Vagina (tissue), 2 donors: Measurements from ENCODE around the gene FEZF1. TPM values are rescaled to one million over a fixed set of nuclear protein-coding genes. Genes with fewer than 3 reads are reported as not detected.

Source experiments
- DNase-seq, 2 donors: peaks; one replicate each; pipeline ENCODE4 v3.0.0-alpha.2; 2017; ENCODE audit errors: extremely low spot score in 2 of 2
- H3K27ac ChIP-seq: fragments of 200-600 bp; sonication (generic); one replicate; pipeline ENCODE4 v1.5.1; 2019
- H3K27me3 ChIP-seq: fragments of 200-600 bp; sonication (generic); one replicate; pipeline ENCODE4 v1.5.1; 2019
- H3K36me3 ChIP-seq, 2 donors: fragments of 200-600 bp; sonication (generic); one replicate each; pipeline ENCODE4 v1.5.1; 2017 to 2019
- H3K4me1 ChIP-seq: fragments of 200-600 bp; sonication (generic); one replicate; pipeline ENCODE4 v1.5.1; 2019
- H3K4me3 ChIP-seq, 2 donors: fragments of 200-600 bp; sonication (generic); 1 replicate in 1 of 2; 2 replicates in 1 of 2; pipeline ENCODE4 v1.5.1; 2016 to 2019
- H3K9me3 ChIP-seq: fragments of 200-600 bp; sonication (generic); one replicate; pipeline ENCODE4 v1.5.1; 2019
- CTCF ChIP-seq, 3 experiments: fragments of 450-650 bp in 2 of 3; fragments of 200-600 bp in 1 of 3; sonication (generic) in 1 of 3; IDR thresholded peaks; one replicate each; pipeline ENCODE4 v1.5.1; 2017 to 2019; ENCODE audit warnings: antibody characterized with exemption in 3 of 3, mild to moderate bottlenecking in 2 of 3, moderate library complexity in 2 of 3
- POLR2A ChIP-seq, 2 donors: fragments of 450-650 bp; IDR thresholded peaks; one replicate each; pipeline ENCODE4 v1.6.1; 2017; ENCODE audit warnings: antibody characterized with exemption in 2 of 2, mild to moderate bottlenecking in 2 of 2, moderate library complexity in 2 of 2
- POLR2AphosphoS5 ChIP-seq, 2 donors: sonication (generic); formaldehyde crosslinking; IDR thresholded peaks; one replicate each; pipeline ENCODE4 v1.9.0; 2017; ENCODE audit warnings: antibody characterized with exemption in 2 of 2, mild to moderate bottlenecking in 2 of 2, low read depth in 1 of 2; ENCODE audit not compliant: insufficient read depth in 1 of 2
- intact Hi-C: fragments of 100-400 bp; cut with DNase I; formaldehyde crosslinking; loops from one replicate; pipeline ENCODE4 v1.15.1; 2023
- total RNA-seq: library from RNA; depleted of rRNA; stranded (reverse); fragments of >200 nt; gene quantifications from one replicate; pipeline ENCODE4 v1.2.3, GENCODE V29; 2016

FEZF1 gene
- total RNA-seq, 1 donor from 2014 or later: not detected

GRCh38 chr7:122340427-122340826, 35.9 kb upstream of the FEZF1 start:
- intact Hi-C loops: no loop called here
- no peak for DNase-seq
- TF ChIP-seq POLR2AphosphoS5 (IDR thresholded peaks at IDR 0.05; ENCODE audit: insufficient read depth in 1 of 2, low read depth in 1 of 2): no peak
- TF ChIP-seq POLR2A (IDR thresholded peaks at IDR 0.05): no peak
- TF ChIP-seq CTCF (IDR thresholded peaks at IDR 0.05): no peak
- H3K4me1 ChIP-seq: no peaks in the 10 kb centered on the region
- H3K4me3 ChIP-seq: no peak overlapping the region
- no peak overlapping the region for H3K27ac ChIP-seq
- peaks cover 0 to 4% of the 10 kb centered on the region in 2 donors for H3K36me3 ChIP-seq
- no peaks in the 10 kb centered on the region for H3K9me3 ChIP-seq
- no peaks in the 10 kb centered on the region for H3K27me3 ChIP-seq

- H3K4me3 ChIP-seq: no peak overlapping the region
- no peak overlapping the region for H3K27ac ChIP-seq
- H3K36me3 ChIP-seq: no peaks in the 10 kb centered on the region
- H3K27me3 ChIP-seq: no peaks in the 10 kb centered on the region
- intact Hi-C loops: no loop called here
- H3K4me1 ChIP-seq: no peaks in the 10 kb centered on the region
- TF ChIP-seq CTCF (IDR thresholded peaks at IDR 0.05) (no peak), POLR2A (IDR thresholded peaks at IDR 0.05) (no peak), POLR2AphosphoS5 (IDR thresholded peaks at IDR 0.05; ENCODE audit: insufficient read depth in 1 of 2, low read depth in 1 of 2) (no peak)
- DNase-seq: no peak
- H3K9me3 ChIP-seq: no peaks in the 10 kb centered on the region
Observed at GRCh38 chr7:122339145-122339904, 34.8 kb upstream of the FEZF1 start.

- TF ChIP-seq POLR2A (IDR thresholded peaks at IDR 0.05): no peak
- TF ChIP-seq CTCF (IDR thresholded peaks at IDR 0.05): no peak
- H3K4me1 ChIP-seq: no peaks in the 10 kb centered on the region
- no peaks in the 10 kb centered on the region for H3K27me3 ChIP-seq
- H3K36me3 ChIP-seq: no peaks in the 10 kb centered on the region
- intact Hi-C loops: no loop called here
- no peak for DNase-seq
- H3K4me3 ChIP-seq: no peak overlapping the region
- H3K9me3 ChIP-seq: no peaks in the 10 kb centered on the region
- H3K27ac ChIP-seq: no peak overlapping the region
Observed at GRCh38 chr7:122337011-122337410, 32.5 kb upstream of the FEZF1 start.

GRCh38 chr7:122329145-122329802, 24.7 kb upstream of the FEZF1 start:
- intact Hi-C loops: no loop called here
- no peaks in the 10 kb centered on the region for H3K36me3 ChIP-seq
- no peak for DNase-seq
- no peaks in the 10 kb centered on the region for H3K9me3 ChIP-seq
- TF ChIP-seq POLR2AphosphoS5 (IDR thresholded peaks at IDR 0.05; ENCODE audit: insufficient read depth in 1 of 2, low read depth in 1 of 2): no peak
- TF ChIP-seq CTCF (IDR thresholded peaks at IDR 0.05): no peak
- no peak overlapping the region for H3K4me3 ChIP-seq
- H3K27ac ChIP-seq: no peak overlapping the region
- no peaks in the 10 kb centered on the region for H3K4me1 ChIP-seq
- H3K27me3 ChIP-seq: no peaks in the 10 kb centered on the region

- DNase-seq: no peak
- no peak overlapping the region for H3K4me3 ChIP-seq
- H3K4me1 ChIP-seq: no peaks in the 10 kb centered on the region
- no peaks in the 10 kb centered on the region for H3K27me3 ChIP-seq
- no peaks in the 10 kb centered on the region for H3K9me3 ChIP-seq
- H3K36me3 ChIP-seq: no peaks in the 10 kb centered on the region
- no peak overlapping the region for H3K27ac ChIP-seq
- intact Hi-C loops: no loop called here
- TF ChIP-seq CTCF (IDR thresholded peaks at IDR 0.05) (no peak), POLR2A (IDR thresholded peaks at IDR 0.05) (no peak), POLR2AphosphoS5 (IDR thresholded peaks at IDR 0.05; ENCODE audit: insufficient read depth in 1 of 2, low read depth in 1 of 2) (no peak)
Observed at GRCh38 chr7:122327969-122328368, 23.4 kb upstream of the FEZF1 start.
